ENCODE measurements around the gene SLX9. TPM values are rescaled to one million over a fixed set of nuclear protein-coding genes. Genes with fewer than 3 reads are reported as not detected.

The SLX9 gene
- polyA plus RNA-seq, 1 donor (not counting 4 experiments of a cell fraction or from before 2014, with no cell fraction given): 21.8 TPM

- Histone ChIP-seq H3K27me3 (ENCODE audit: control insufficient read depth, extremely low read depth, insufficient read depth, low read length) (peaks cover 13% of the 10 kb centered on the region), H3K79me2 (ENCODE audit: control insufficient read depth, insufficient read depth, low read length) (no peaks in the 10 kb centered on the region), H2AFZ (ENCODE audit: control insufficient read depth, low read length) (no peak overlapping the region), H3K36me3 (ENCODE audit: control insufficient read depth in 2 of 2, extremely low read depth in 1 of 2, insufficient read depth in 2 of 2, low read length in 2 of 2) (no peaks in the 10 kb centered on the region), H3K4me2 (ENCODE audit: control insufficient read depth, extremely low read depth, insufficient read depth, low read depth, low read length) (no peak overlapping the region), H3K9me3 (ENCODE audit: control insufficient read depth, low read depth, low read length) (no peaks in the 10 kb centered on the region), H3K4me3 (ENCODE audit: control insufficient read depth in 2 of 3, extremely low read depth in 1 of 3, insufficient read depth in 2 of 3, low read depth in 1 of 3, low read length in 3 of 3) (no peak overlapping the region), H3K27ac (ENCODE audit: control insufficient read depth, insufficient read depth, low read length) (no peak overlapping the region), H3K4me1 (ENCODE audit: control insufficient read depth, extremely low read depth, insufficient read depth, low read length) (peaks cover 31% of the 10 kb centered on the region), H3K9ac (ENCODE audit: control insufficient read depth, extremely low read depth, insufficient read depth, low read length) (no peak overlapping the region), H3K9me1 (ENCODE audit: control insufficient read depth, extremely low read depth, insufficient read depth, low read length) (no peaks in the 10 kb centered on the region), H4K20me1 (ENCODE audit: control insufficient read depth, extremely low read depth, insufficient read depth, low read length) (no peaks in the 10 kb centered on the region)
- dilution Hi-C loops (cut with MboI; ENCODE audit: extremely low pct_ligation_motif_present, low sequenced_read_pairs): no loop called here
- no peak for FAIRE-seq
- no peak for DNase-seq (ENCODE audit: low read depth, low spot score)
- TF ChIP-seq EZH2 (IDR thresholded peaks at IDR 0.05; ENCODE audit: low read length) (no peak), CTCF (optimal IDR thresholded peaks at IDR 0.05 in 1 of 3, IDR thresholded peaks at IDR 0.05 in 1 of 3, conservative IDR thresholded peaks at IDR 0.05 in 1 of 3; ENCODE audit: extremely low read depth in 1 of 3, insufficient read depth in 2 of 3, low read length in 3 of 3) (no peak)
Measured at GRCh38 chr21:44998621-44999427, 59.0 kb downstream of the SLX9 start.

- Histone ChIP-seq H3K36me3 (ENCODE audit: control insufficient read depth in 2 of 2, extremely low read depth in 1 of 2, insufficient read depth in 2 of 2, low read length in 2 of 2) (no peaks in the 10 kb centered on the region), H4K20me1 (ENCODE audit: control insufficient read depth, extremely low read depth, insufficient read depth, low read length) (no peaks in the 10 kb centered on the region), H3K9me3 (ENCODE audit: control insufficient read depth, low read depth, low read length) (no peaks in the 10 kb centered on the region), H3K9ac (ENCODE audit: control insufficient read depth, extremely low read depth, insufficient read depth, low read length) (no peak overlapping the region), H3K9me1 (ENCODE audit: control insufficient read depth, extremely low read depth, insufficient read depth, low read length) (no peaks in the 10 kb centered on the region), H3K4me2 (ENCODE audit: control insufficient read depth, extremely low read depth, insufficient read depth, low read depth, low read length) (no peak overlapping the region), H3K4me3 (ENCODE audit: control insufficient read depth in 2 of 3, extremely low read depth in 1 of 3, insufficient read depth in 2 of 3, low read depth in 1 of 3, low read length in 3 of 3) (no peak overlapping the region), H3K27me3 (ENCODE audit: control insufficient read depth, extremely low read depth, insufficient read depth, low read length) (peaks cover 13% of the 10 kb centered on the region), H3K4me1 (ENCODE audit: control insufficient read depth, extremely low read depth, insufficient read depth, low read length) (peaks cover 24% of the 10 kb centered on the region), H3K79me2 (ENCODE audit: control insufficient read depth, insufficient read depth, low read length) (no peaks in the 10 kb centered on the region), H2AFZ (ENCODE audit: control insufficient read depth, low read length) (no peak overlapping the region), H3K27ac (ENCODE audit: control insufficient read depth, insufficient read depth, low read length) (no peak overlapping the region)
- TF ChIP-seq EZH2 (IDR thresholded peaks at IDR 0.05; ENCODE audit: low read length) (no peak), CTCF (optimal IDR thresholded peaks at IDR 0.05 in 1 of 3, IDR thresholded peaks at IDR 0.05 in 1 of 3, conservative IDR thresholded peaks at IDR 0.05 in 1 of 3; ENCODE audit: extremely low read depth in 1 of 3, insufficient read depth in 2 of 3, low read length in 3 of 3) (no peak)
- dilution Hi-C loops (cut with MboI; ENCODE audit: extremely low pct_ligation_motif_present, low sequenced_read_pairs): no loop called here
- DNase-seq (ENCODE audit: low read depth, low spot score) (no peak), FAIRE-seq (no peak)
Measured at GRCh38 chr21:44999428-44999971, 59.7 kb downstream of the SLX9 start.

Measured in keratinocyte (primary cell).